Endothelial cell of umbilical vein (primary cell): ENCODE data around the gene ZNF491. TPM values are rescaled to one million over a fixed set of nuclear protein-coding genes. Genes with fewer than 3 reads are reported as not detected.

Experiments
- BruUV-seq: library from RNA; stranded (reverse); fragments of 400-500 nt; replicated peaks from 2 replicates; lab custom pipeline; 2021; lab: Mats Ljungman, UMichigan
- CTCF ChIA-PET: fragments of 300-600, 350-600 bp; sonication (Branson Sonifier 250); formaldehyde crosslinking; loops from one replicate; lab custom pipeline; 2021; ENCODE audit warnings: antibody characterized with exemption, inconsistent platforms; lab: Charles Lee
- POLR2A ChIA-PET: fragments of 300-600, 350-600 bp; sonication (Branson Sonifier 250); formaldehyde crosslinking; loops from one replicate; lab custom pipeline; 2021; ENCODE audit warnings: antibody characterized with exemption, inconsistent platforms; lab: Charles Lee
- DNase-seq: peaks from one replicate; pipeline ENCODE4 v3.0.0-alpha.2; 2011; ENCODE audit warnings: low read depth, low spot score
- FAIRE-seq: peaks from 2 replicates; lab custom pipeline; 2011; peaks lifted over from hg19 to GRCh38; lab: Jason Lieb, UNC
- H2AFZ ChIP-seq: 2 replicates; pipeline ENCODE4 v1.6.0; 2012; ENCODE audit warnings: low read depth, low read length, control low read depth, inconsistent platforms
- H3K27ac ChIP-seq: 2 replicates; pipeline ENCODE4 v1.5.1; 2011; ENCODE audit warnings: low read depth, mild to moderate bottlenecking, control low read depth, low read length, moderate library complexity; ENCODE audit not compliant: insufficient read depth
- H3K27me3 ChIP-seq, 2 experiments: 2 replicates each; pipeline versions ENCODE4 v1.6.0 to v1.6.1; 2011; ENCODE audit warnings: low read length in 2 of 2, mixed read lengths in 1 of 2; ENCODE audit not compliant: control insufficient read depth in 2 of 2, insufficient read depth in 2 of 2
- H3K36me3 ChIP-seq, 2 experiments: 2 replicates in 1 of 2; 3 replicates in 1 of 2; pipeline ENCODE4 v1.5.1; 2011; ENCODE audit warnings: low read length in 2 of 2, mild to moderate bottlenecking in 1 of 2, moderate library complexity in 1 of 2; ENCODE audit not compliant: control insufficient read depth in 2 of 2, insufficient read depth in 2 of 2; ENCODE audit errors: extremely low read depth in 1 of 2
- H3K4me1 ChIP-seq: 3 replicates; pipeline ENCODE4 v1.5.1; 2011; ENCODE audit warnings: mild to moderate bottlenecking, low read length; ENCODE audit not compliant: control insufficient read depth, insufficient read depth; ENCODE audit errors: extremely low read depth
- H3K4me2 ChIP-seq: 2 replicates; pipeline ENCODE4 v1.6.1; 2011; ENCODE audit warnings: low read length, control low read depth, mixed read lengths; ENCODE audit not compliant: insufficient read depth
- H3K4me3 ChIP-seq, 3 experiments: fragments of 200-600 bp in 1 of 3; sonication (generic), shearing (Covaris generic) in 1 of 3; replicated peaks in 1 of 3; 2 replicates each; pipeline ENCODE4 v1.5.1; 2011 to 2016; ENCODE audit warnings: control low read depth in 3 of 3, low read length in 3 of 3, mild to moderate bottlenecking in 2 of 3, inconsistent platforms in 1 of 3, low read depth in 1 of 3, moderate library complexity in 1 of 3; ENCODE audit not compliant: insufficient read depth in 1 of 3
- H3K79me2 ChIP-seq: 2 replicates; pipeline ENCODE4 v1.6.0; 2012; ENCODE audit warnings: low read length, inconsistent platforms; ENCODE audit not compliant: control insufficient read depth, insufficient read depth
- H3K9ac ChIP-seq: replicated peaks from 2 replicates; pipeline ENCODE3; 2011; ENCODE audit warnings: low read length, control low read depth; ENCODE audit not compliant: insufficient read depth; ENCODE audit errors: extremely low read depth
- H3K9me1 ChIP-seq: replicated peaks from 3 replicates; pipeline ENCODE4 v1.6.0; 2011; ENCODE audit warnings: mild to moderate bottlenecking, low read length; ENCODE audit not compliant: control insufficient read depth, insufficient read depth; ENCODE audit errors: extremely low read depth
- H3K9me3 ChIP-seq: replicated peaks from 2 replicates; pipeline ENCODE4 v1.5.1; 2012; ENCODE audit warnings: low read length, inconsistent platforms; ENCODE audit not compliant: control insufficient read depth, insufficient read depth
- H4K20me1 ChIP-seq: replicated peaks from 2 replicates; pipeline ENCODE3; 2011; ENCODE audit warnings: mild to moderate bottlenecking, low read length; ENCODE audit not compliant: control insufficient read depth, insufficient read depth; ENCODE audit errors: extremely low read depth
- CTCF ChIP-seq, 2 donors: IDR thresholded peaks; 1 replicate in 1 of 2; 2 replicates in 1 of 2; pipeline ENCODE4 v1.5.1; 2011; ENCODE audit warnings: low read length in 2 of 2, mild to moderate bottlenecking in 2 of 2, moderate library complexity in 2 of 2, control low read depth in 1 of 2, inconsistent platforms in 1 of 2, low read depth in 1 of 2; ENCODE audit not compliant: insufficient read depth in 1 of 2; ENCODE audit errors: extremely low read depth in 1 of 2
- EZH2 ChIP-seq: IDR thresholded peaks from 2 replicates; pipeline ENCODE4 v1.6.1; 2012; ENCODE audit warnings: borderline replicate concordance, low read depth, mild to moderate bottlenecking, moderate library complexity, low read length, inconsistent platforms; ENCODE audit not compliant: severe bottlenecking
- FOS ChIP-seq: IDR thresholded peaks from 2 replicates; pipeline ENCODE4 v1.6.1; 2011; ENCODE audit warnings: mild to moderate bottlenecking, low read length, moderate library complexity, borderline replicate concordance; ENCODE audit not compliant: insufficient read depth
- GATA2 ChIP-seq: IDR thresholded peaks from 2 replicates; pipeline ENCODE4 v1.7.0; 2011; ENCODE audit warnings: low read depth, mild to moderate bottlenecking, moderate library complexity, mixed read lengths, low read length; ENCODE audit not compliant: insufficient read length, insufficient read depth
- JUN ChIP-seq: IDR thresholded peaks from 2 replicates; pipeline ENCODE4 v1.6.1; 2011; ENCODE audit warnings: borderline replicate concordance, low read depth; ENCODE audit not compliant: insufficient read length, insufficient read depth
- MYC ChIP-seq: IDR thresholded peaks from one replicate; pipeline ENCODE4 v1.6.1; 2011; ENCODE audit warnings: mild to moderate bottlenecking, low read depth, low read length
- POLR2A ChIP-seq: IDR thresholded peaks from 2 replicates; pipeline ENCODE4 v1.6.1; 2012; ENCODE audit warnings: low read depth, mild to moderate bottlenecking, control low read depth, low read length
- POLR2AphosphoS5 ChIP-seq: IDR thresholded peaks from 2 replicates; pipeline ENCODE4 v1.6.1; 2012; ENCODE audit warnings: low read depth, mild to moderate bottlenecking, control low read depth, low read length, moderate library complexity; ENCODE audit not compliant: insufficient read depth
- dilution Hi-C: fragments of 300-500 bp; cut with MboI; formaldehyde crosslinking; loops from one replicate; pipeline ENCODE4 v1.15.0; 2019; ENCODE audit warnings: low sequenced_read_pairs; ENCODE audit not compliant: extremely low pct_ligation_motif_present
- intact Hi-C: fragments of 100-400 bp; cut with micrococcal nuclease; formaldehyde crosslinking; loops from one replicate; pipeline ENCODE4 v1.10.0; 2022
- polyA plus RNA-seq, 4 experiments: library from polyadenylated mRNA; depleted of rRNA in 3 of 4; stranded (reverse) in 3 of 4; unstranded in 1 of 4; fragments of >200 nt; gene quantifications; 2 replicates each; pipeline versions ENCODE4 v1.2.1 to v1.2.3, GENCODE V29; 2011 to 2012; ENCODE audit warnings: missing spikeins in 1 of 4
- total RNA-seq: library from RNA; stranded (reverse); gene quantifications from 2 replicates; pipeline ENCODE4 v1.2.3, GENCODE V29; 2021
- TF ChIP-seq, protein P1 (sequence below): IDR thresholded peaks from 2 replicates; pipeline ENCODE4 v1.6.1; 2011; ENCODE audit not compliant: insufficient read depth, insufficient read length

The ZNF491 gene
- total and polyA plus RNA-seq, 2 donors (not counting 3 experiments of a cell fraction or from before 2014, with no cell fraction given): 0.55 to 1.1 TPM

DNA sequence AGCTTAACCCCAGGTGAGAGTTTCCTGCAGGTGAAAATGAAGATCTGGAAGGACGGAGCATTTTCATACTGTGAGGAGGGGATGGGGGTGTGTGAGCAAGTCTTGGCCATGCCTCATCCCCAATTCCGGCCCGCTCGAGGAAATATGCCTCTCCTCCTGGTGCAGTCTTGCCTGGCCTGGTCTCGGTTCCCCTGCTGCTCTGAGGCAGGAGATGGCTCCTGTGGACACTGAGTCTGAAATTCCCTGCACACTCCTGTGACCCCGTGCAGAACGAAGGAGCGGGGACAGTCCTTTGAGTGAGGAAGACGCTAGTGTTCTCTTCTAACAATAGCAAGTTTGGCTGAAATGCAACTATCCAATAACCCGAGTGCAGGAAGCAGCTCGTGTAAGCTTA is 49.9 kb downstream of the ZNF491 start:
- ChIA-PET CTCF (no interaction called here), POLR2A (no interaction called here)
- H3K9ac ChIP-seq: no peak overlapping the region
- no peaks in the 10 kb centered on the region for H3K9me3 ChIP-seq
- H2AFZ ChIP-seq: no peak overlapping the region
- TF ChIP-seq JUN (no peak), FOS (no peak), GATA2 (no peak), CTCF (IDR thresholded peaks at IDR 0.05; ENCODE audit: extremely low read depth in 1 of 2, insufficient read depth in 1 of 2, low read depth in 1 of 2, low read length in 2 of 2) (no peak), EZH2 (no peak), POLR2AphosphoS5 (no peak), MYC (no peak), POLR2A (no peak)
- TF ChIP-seq, protein P1, sequence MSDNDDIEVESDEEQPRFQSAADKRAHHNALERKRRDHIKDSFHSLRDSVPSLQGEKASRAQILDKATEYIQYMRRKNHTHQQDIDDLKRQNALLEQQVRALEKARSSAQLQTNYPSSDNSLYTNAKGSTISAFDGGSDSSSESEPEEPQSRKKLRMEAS: no peak
- dilution Hi-C loops (no loop called here), intact Hi-C loops (no loop called here)
- no TSS peak for BruUV-seq
- H4K20me1 ChIP-seq: no peaks in the 10 kb centered on the region
- no peaks in the 10 kb centered on the region for H3K79me2 ChIP-seq
- H3K9me1 ChIP-seq: no peaks in the 10 kb centered on the region
- H3K27me3 ChIP-seq: peaks cover 0 to 3% of the 10 kb centered on the region in 2 experiments
- no peaks in the 10 kb centered on the region for H3K36me3 ChIP-seq
- H3K4me3 ChIP-seq: no peak overlapping the region
- no peaks in the 10 kb centered on the region for H3K4me1 ChIP-seq
- no peak overlapping the region for H3K27ac ChIP-seq
- FAIRE-seq: no peak
- no peak for DNase-seq
- H3K4me2 ChIP-seq: no peak overlapping the region
